ENCODE data around the gene SCGN. TPM values are rescaled to one million over a fixed set of nuclear protein-coding genes. Genes with fewer than 3 reads are reported as not detected.
A peak's percentile ranks its signal among the peaks of the same experiment; 100 is the strongest.

The SCGN gene
- total and polyA plus RNA-seq, 9 of the 15 experiments (the other 6 are each of a cell fraction or from before 2014, with no cell fraction given): not detected

- Histone ChIP-seq H3K9ac (ENCODE audit: insufficient read depth in 1 of 2, low read depth in 2 of 2, low read length in 2 of 2) (no peak overlapping the region), H3K27me3 (ENCODE audit: control insufficient read depth in 2 of 2, insufficient read depth in 2 of 2, low read length in 2 of 2) (peaks cover 2 to 10% of the 10 kb centered on the region in 2 experiments; a peak in 2 of 5 replicates), H3K27ac (ENCODE audit: extremely low read depth, low read depth, low read length) (no peak overlapping the region), H3K4me1 (replicated peaks in 1 of 2; ENCODE audit: control insufficient read depth in 2 of 2, insufficient read depth in 2 of 2, low read length in 2 of 2) (no peaks in the 10 kb centered on the region), H3K9me3 (replicated peaks; ENCODE audit: control insufficient read depth, insufficient read depth, low read depth, low read length) (no peaks in the 10 kb centered on the region), H3K4me2 (ENCODE audit: insufficient read depth, low read length) (no peak overlapping the region), H3K36me3 (ENCODE audit: control insufficient read depth, insufficient read depth, low read length) (no peaks in the 10 kb centered on the region), H3K9me1 (ENCODE audit: control insufficient read depth, insufficient read depth, low read length) (no peaks in the 10 kb centered on the region), H4K20me1 (replicated peaks; ENCODE audit: control insufficient read depth, insufficient read depth, low read length) (0 out of 2 replicates have a peak, but pooled peaks cover 3% of the 10 kb centered on the region), H2AFZ (ENCODE audit: low read depth, low read length) (no peak overlapping the region), H3K79me2 (ENCODE audit: control insufficient read depth, insufficient read depth, low read length) (no peaks in the 10 kb centered on the region), H3K4me3 (no peak overlapping the region)
- 5% methylated on average over 4 of the region's 4 CpGs for WGBS (ENCODE audit: insufficient coverage, low coverage, missing lambda C conversion rate)
- POLR2A ChIA-PET: interaction anchor here (0.9 to 1.4 kb wide), 2 partner anchors 12 to 240 kb away, joined by 3 read pairs; no protein-coding TSS in a partner anchor
- ATAC-seq (no peak), DNase-seq (ENCODE audit: extremely low read depth in 1 of 4, low spot score in 3 of 4) (no peak), FAIRE-seq (no peak)
- TF ChIP-seq GABPA (tag; conservative IDR thresholded peaks at IDR 0.05; ENCODE audit: low read depth) (no peak), NFIC (IDR thresholded peaks at IDR 0.05) (peak; percentile 74)
- CTCF ChIA-PET (ENCODE audit: low intra/inter-chr PET ratio): no interaction called here
- in situ Hi-C loops (cut with MboI): no loop called here
- BruUV-seq (replicated peaks): no TSS peak
- intact Hi-C loops (cut with micrococcal nuclease): no loop called here
These were observed 22.8 kb upstream of the SCGN start for GRCh38 chr6:25629198-25629576.

GRCh38 chr6:25630508-25631278 is 21.3 kb upstream of the SCGN start:
- Histone ChIP-seq H4K20me1 (replicated peaks; ENCODE audit: control insufficient read depth, insufficient read depth, low read length) (0 out of 2 replicates have a peak, but pooled peaks cover 6% of the 10 kb centered on the region), H3K27ac (ENCODE audit: extremely low read depth, low read depth, low read length) (no peak overlapping the region), H3K4me2 (ENCODE audit: insufficient read depth, low read length) (no peak overlapping the region), H3K79me2 (ENCODE audit: control insufficient read depth, insufficient read depth, low read length) (no peaks in the 10 kb centered on the region), H3K9me3 (replicated peaks; ENCODE audit: control insufficient read depth, insufficient read depth, low read depth, low read length) (no peaks in the 10 kb centered on the region), H3K9ac (ENCODE audit: insufficient read depth in 1 of 2, low read depth in 2 of 2, low read length in 2 of 2) (no peak overlapping the region), H3K4me1 (replicated peaks in 1 of 2; ENCODE audit: control insufficient read depth in 2 of 2, insufficient read depth in 2 of 2, low read length in 2 of 2) (no peaks in the 10 kb centered on the region), H3K27me3 (ENCODE audit: control insufficient read depth in 2 of 2, insufficient read depth in 2 of 2, low read length in 2 of 2) (peaks cover 2 to 6% of the 10 kb centered on the region in 2 experiments; a peak in 3 of 5 replicates), H3K9me1 (ENCODE audit: control insufficient read depth, insufficient read depth, low read length) (no peaks in the 10 kb centered on the region), H3K36me3 (ENCODE audit: control insufficient read depth, insufficient read depth, low read length) (no peaks in the 10 kb centered on the region), H2AFZ (ENCODE audit: low read depth, low read length) (no peak overlapping the region), H3K4me3 (no peak overlapping the region)
- in situ Hi-C loops (cut with MboI) (no loop called here), intact Hi-C loops (cut with micrococcal nuclease) (no loop called here)
- WGBS (ENCODE audit: insufficient coverage, low coverage, missing lambda C conversion rate): 4% methylated on average over 4 of the region's 4 CpGs
- FAIRE-seq (no peak), DNase-seq (ENCODE audit: extremely low read depth in 1 of 4, low spot score in 3 of 4) (no peak), ATAC-seq (no peak)
- BruUV-seq (replicated peaks): no TSS peak
- POLR2A ChIA-PET: interaction anchor here (0.6 to 1.5 kb wide), 2 partner anchors 11 to 264 kb away, joined by 3 read pairs; no protein-coding TSS in a partner anchor
- CTCF ChIA-PET (ENCODE audit: low intra/inter-chr PET ratio): no interaction called here
- no peak for TF ChIP-seq ELF1 (tag; IDR thresholded peaks at IDR 0.05)
- TF ChIP-seq TSC22D4 (tag; IDR thresholded peaks at IDR 0.05): no peak
- peak; percentile 89 for TF ChIP-seq RBM25 (IDR thresholded peaks at IDR 0.05; ENCODE audit: low read depth, low read length, severe bottlenecking)
- TF ChIP-seq ZFP36 (IDR thresholded peaks at IDR 0.05; ENCODE audit: low read depth, low read length, partially characterized antibody): peak; percentile 46

All from K562 (cell line).